GM10266 (cell line): Measurements from ENCODE around the gene RRAGC.

Experiments used
- DNase-seq: peaks from one replicate; pipeline ENCODE4 v3.0.0; 2012; ENCODE audit errors: extremely low spot score
- TF ChIP-seq, protein P1 (sequence below): IDR thresholded peaks from 2 replicates; pipeline ENCODE4 v1.5.1; 2012; ENCODE audit warnings: mild to moderate bottlenecking, low read depth; ENCODE audit not compliant: control insufficient read depth, insufficient read depth; ENCODE audit errors: missing control alignments

The RRAGC gene, protein sequence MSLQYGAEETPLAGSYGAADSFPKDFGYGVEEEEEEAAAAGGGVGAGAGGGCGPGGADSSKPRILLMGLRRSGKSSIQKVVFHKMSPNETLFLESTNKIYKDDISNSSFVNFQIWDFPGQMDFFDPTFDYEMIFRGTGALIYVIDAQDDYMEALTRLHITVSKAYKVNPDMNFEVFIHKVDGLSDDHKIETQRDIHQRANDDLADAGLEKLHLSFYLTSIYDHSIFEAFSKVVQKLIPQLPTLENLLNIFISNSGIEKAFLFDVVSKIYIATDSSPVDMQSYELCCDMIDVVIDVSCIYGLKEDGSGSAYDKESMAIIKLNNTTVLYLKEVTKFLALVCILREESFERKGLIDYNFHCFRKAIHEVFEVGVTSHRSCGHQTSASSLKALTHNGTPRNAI

DNA sequence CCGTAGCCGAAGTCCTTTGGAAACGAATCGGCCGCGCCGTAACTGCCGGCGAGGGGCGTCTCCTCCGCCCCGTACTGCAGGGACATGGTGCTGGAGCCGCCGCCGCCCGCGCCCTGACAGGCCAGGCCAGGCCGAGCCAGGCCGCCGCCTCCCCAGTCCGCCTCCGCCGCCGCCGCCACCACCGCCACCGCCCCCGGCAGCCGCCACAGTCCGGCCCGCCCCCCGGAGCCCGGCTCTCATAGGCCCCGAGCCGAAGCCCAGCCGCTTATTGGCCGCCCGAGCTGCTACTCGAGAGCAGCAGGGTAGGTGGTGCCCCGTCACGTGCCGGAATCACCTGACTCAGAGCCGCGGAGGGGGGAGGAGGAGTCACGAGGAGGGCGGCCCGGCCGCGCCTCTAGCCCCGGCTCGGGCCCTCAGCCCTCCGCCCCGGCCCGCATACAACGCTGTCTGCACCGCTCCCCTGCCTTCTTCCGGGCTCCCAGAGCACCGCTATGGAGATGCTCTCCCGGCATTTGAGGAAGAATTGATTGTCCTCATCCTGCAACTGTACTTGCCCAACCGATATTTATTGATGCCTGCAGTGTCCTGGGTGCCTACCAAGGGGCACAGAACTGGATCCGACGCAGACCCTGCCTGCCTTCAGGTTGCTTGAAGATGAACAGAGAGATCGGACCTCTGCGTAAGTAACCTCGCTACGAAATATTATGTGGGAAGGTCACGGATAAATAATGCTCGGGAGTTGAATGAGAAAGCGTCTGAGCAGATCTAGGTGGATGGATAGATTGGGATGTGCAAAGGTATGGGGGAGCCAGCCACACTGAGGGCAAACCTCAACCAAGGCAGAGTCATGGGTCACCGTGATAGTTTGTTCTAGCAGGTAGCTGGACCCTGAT lies at the start of gene RRAGC:
Gene RRAGC (minus strand): TSS at position 212 of the 893 bp plus-strand sequence. CDS start 126 bp downstream, at position 86.
- peak; percentile 99 for DNase-seq
- TF ChIP-seq, protein P1, sequence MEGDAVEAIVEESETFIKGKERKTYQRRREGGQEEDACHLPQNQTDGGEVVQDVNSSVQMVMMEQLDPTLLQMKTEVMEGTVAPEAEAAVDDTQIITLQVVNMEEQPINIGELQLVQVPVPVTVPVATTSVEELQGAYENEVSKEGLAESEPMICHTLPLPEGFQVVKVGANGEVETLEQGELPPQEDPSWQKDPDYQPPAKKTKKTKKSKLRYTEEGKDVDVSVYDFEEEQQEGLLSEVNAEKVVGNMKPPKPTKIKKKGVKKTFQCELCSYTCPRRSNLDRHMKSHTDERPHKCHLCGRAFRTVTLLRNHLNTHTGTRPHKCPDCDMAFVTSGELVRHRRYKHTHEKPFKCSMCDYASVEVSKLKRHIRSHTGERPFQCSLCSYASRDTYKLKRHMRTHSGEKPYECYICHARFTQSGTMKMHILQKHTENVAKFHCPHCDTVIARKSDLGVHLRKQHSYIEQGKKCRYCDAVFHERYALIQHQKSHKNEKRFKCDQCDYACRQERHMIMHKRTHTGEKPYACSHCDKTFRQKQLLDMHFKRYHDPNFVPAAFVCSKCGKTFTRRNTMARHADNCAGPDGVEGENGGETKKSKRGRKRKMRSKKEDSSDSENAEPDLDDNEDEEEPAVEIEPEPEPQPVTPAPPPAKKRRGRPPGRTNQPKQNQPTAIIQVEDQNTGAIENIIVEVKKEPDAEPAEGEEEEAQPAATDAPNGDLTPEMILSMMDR = no peak

DNA sequence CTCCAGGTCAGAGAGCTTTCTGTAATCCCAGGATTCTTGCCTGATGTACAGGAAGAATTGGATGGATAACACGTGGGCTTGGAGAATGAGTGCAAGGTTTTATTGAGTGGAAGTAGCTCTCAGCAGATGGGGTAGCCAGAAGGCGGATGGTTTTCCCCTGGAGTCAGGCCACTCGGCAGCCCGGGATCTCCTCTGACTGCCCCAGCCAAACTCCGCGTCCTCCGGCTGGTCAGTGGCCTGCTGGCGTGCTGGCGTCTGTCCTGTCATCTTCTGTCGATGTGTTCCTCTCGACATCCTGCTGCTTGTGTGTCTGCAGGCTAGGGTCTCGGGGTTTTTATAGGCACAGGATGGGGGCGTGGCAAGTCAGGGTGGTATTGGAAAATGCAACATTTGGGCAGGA lies 49.2 kb upstream of the RRAGC start:
- TF ChIP-seq, protein P1 = no peak
- DNase-seq = no peak

DNA sequence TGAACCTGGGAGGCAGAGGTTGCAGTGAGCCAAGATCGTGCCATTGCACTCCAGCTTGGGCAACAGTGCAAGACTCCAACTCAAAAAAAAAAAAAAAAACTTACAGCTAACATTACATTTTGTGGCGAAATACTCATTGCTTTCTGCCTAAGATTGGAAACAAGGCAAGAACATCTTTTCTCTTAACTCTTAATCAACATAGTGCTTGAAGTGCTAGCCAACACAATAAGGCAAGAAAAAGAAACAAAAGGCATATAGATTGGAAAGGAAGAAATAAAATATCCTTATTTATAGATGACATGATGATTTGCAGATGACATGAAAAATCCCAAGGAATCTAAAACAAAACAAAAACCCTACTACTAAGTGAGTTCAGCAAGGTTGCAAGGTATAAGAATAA lies 46.4 kb upstream of the RRAGC start:
- TF ChIP-seq, protein P1 = no peak
- no peak for DNase-seq

DNA sequence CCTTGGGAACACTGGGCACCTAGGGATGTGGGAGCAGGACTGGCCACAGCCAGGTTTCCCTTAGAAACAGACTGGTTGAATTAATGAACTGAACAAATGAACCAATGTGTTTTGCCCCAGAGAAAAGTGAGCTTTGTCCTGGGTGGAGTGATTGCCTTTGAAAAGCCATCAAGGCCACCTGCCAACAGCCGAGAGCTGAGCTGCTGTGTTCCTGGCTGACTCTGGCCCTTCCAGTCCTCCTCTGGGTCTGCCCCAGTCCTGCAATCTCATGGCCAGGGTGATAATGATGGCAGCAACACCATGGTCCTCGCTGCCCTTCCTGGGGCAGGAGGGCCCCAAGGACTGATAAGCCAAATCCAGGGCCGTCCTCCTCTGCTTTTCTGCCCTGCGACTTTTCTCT lies 40.0 kb upstream of the RRAGC start:
- TF ChIP-seq, protein P1 = no peak
- DNase-seq = no peak

DNA sequence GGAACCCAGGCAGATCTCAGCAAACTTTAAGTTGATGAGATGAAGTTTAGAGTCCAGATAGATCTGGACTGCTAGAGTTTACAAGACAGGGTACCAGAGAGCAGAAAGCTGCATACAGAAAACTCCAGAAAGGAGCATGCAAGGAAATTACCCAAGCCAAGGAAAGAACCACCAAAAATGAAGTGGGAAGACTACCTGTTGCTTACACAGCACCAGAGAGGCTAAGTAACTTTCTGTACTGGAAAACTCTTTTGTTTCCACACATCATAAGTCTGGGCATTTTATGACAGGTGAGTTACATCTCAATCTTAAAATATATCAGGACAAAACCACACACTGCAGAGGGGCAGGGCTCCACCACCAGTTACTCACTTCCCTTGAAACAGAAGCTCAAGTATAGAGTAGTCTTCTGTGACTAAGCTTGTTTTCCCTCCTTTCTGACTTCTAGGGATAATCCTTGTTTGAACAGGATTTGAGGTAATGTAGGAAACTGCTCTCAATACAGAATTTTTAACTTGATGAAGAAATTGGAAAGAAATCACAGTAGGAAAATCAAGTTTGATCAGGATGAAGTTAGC lies 39.2 kb upstream of the RRAGC start:
- DNase-seq = no peak
- TF ChIP-seq, protein P1 = no peak

DNA sequence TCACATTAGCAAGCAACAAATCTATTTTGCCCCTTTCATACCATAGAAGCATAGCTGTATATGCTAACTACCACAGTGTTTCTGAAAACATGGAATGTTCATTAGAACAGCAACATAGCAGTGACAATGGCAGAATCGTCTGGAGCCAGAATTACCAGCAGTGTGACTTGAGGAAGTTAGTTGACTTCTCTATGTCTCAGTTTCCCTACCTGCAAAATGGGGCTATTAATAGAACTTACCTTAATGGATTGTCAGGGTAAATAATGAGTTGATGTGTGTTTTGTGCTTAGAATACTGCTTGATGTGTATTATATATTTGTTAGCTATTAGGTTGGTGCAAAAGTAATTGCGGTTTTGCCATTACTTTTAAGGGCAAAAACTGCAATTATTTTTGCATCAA lies 36.6 kb upstream of the RRAGC start:
- no peak for DNase-seq
- TF ChIP-seq, protein P1 = no peak
